SK-N-SH (cell line): ENCODE results near the gene MTCL1. TPM values are rescaled to one million over a fixed set of nuclear protein-coding genes. Genes with fewer than 3 reads are reported as not detected.

Experiments
- CHD2 ChIP-seq: fragments of 150-350 bp; IDR thresholded peaks from 2 replicates; pipeline ENCODE4 v1.6.1; 2018; ENCODE audit warnings: low read length; ENCODE audit not compliant: partially characterized antibody
- ELF1 ChIP-seq: IDR thresholded peaks from 2 replicates; pipeline ENCODE4 v1.4.0; 2012
- FOXJ3 ChIP-seq: sonication (generic); formaldehyde crosslinking; IDR thresholded peaks from 2 replicates; pipeline ENCODE4 v1.5.1; 2020; ENCODE audit warnings: mild to moderate bottlenecking, missing genetic modification reagents
- GATA2 ChIP-seq: sonication (generic); formaldehyde crosslinking; IDR thresholded peaks from 2 replicates; pipeline ENCODE4 v1.5.0; 2020; ENCODE audit warnings: mild to moderate bottlenecking, missing genetic modification reagents
- IRF3 ChIP-seq: fragments of 150-350 bp; IDR thresholded peaks from 2 replicates; pipeline ENCODE4 v1.6.1; 2016; ENCODE audit warnings: mild to moderate bottlenecking, low read depth, low read length
- MXI1 ChIP-seq: IDR thresholded peaks from 2 replicates; pipeline ENCODE4 v1.6.1; 2012; ENCODE audit warnings: mild to moderate bottlenecking, low read depth, low read length, improper control_type of control experiment
- PBX3 ChIP-seq: IDR thresholded peaks from 2 replicates; pipeline ENCODE4; 2012
- RCOR1 ChIP-seq: fragments of 150-350 bp; IDR thresholded peaks from 2 replicates; pipeline ENCODE4 v1.6.1; 2017; ENCODE audit warnings: antibody characterized with exemption, low read length
- REST ChIP-seq: IDR thresholded peaks from 2 replicates; pipeline ENCODE4 v1.6.1; 2012; ENCODE audit warnings: mild to moderate bottlenecking, low read depth, low read length, moderate library complexity
- SMC3 ChIP-seq: IDR thresholded peaks from 2 replicates; pipeline ENCODE4 v1.6.1; 2012; ENCODE audit warnings: low read depth, low read length, improper control_type of control experiment
- TAF1 ChIP-seq: IDR thresholded peaks from 2 replicates; pipeline ENCODE4 v1.6.1; 2012; ENCODE audit warnings: low read depth, mild to moderate bottlenecking, low read length, moderate library complexity, borderline replicate concordance
- ZBTB33 ChIP-seq: IDR thresholded peaks from 2 replicates; pipeline ENCODE4 v1.4.0; 2012; ENCODE audit warnings: low read depth, borderline replicate concordance
- polyA plus RNA-seq, 3 experiments: library from polyadenylated mRNA; depleted of rRNA; stranded (reverse); fragments of >200 nt; gene quantifications; 2 replicates each; pipeline ENCODE4 v1.2.3, GENCODE V29; 2012
- TF ChIP-seq, protein P1 (sequence below): IDR thresholded peaks from 2 replicates; pipeline ENCODE4 v1.4.0; 2012; ENCODE audit warnings: low read depth, borderline replicate concordance

MTCL1 gene
- polyA plus RNA-seq, 1 of the 3 experiments (the other 2 are of a cell fraction), result 33.5 TPM

- no peak for TF ChIP-seq TAF1
- TF ChIP-seq, protein P1, sequence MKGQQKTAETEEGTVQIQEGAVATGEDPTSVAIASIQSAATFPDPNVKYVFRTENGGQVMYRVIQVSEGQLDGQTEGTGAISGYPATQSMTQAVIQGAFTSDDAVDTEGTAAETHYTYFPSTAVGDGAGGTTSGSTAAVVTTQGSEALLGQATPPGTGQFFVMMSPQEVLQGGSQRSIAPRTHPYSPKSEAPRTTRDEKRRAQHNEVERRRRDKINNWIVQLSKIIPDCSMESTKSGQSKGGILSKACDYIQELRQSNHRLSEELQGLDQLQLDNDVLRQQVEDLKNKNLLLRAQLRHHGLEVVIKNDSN, result no peak
- TF ChIP-seq MXI1, result no peak
- TF ChIP-seq RCOR1, result no peak
- TF ChIP-seq PBX3, result peak; percentile 29; the same call in 1 of the 2 replicates
- TF ChIP-seq ZBTB33, result no peak
- no peak for TF ChIP-seq ELF1
- TF ChIP-seq REST, result no peak
- no peak for TF ChIP-seq GATA2 (CRISPR knock-in tag)
- no peak for TF ChIP-seq IRF3
- no peak for TF ChIP-seq SMC3
- no peak for TF ChIP-seq CHD2
- no peak for TF ChIP-seq FOXJ3 (CRISPR knock-in tag)
Measured at GRCh38 chr18:8701546-8702118, 3.7 kb upstream of the MTCL1 start (continued).
